ENCODE data around the gene OR6Y1.

OR6Y1 gene

DNA sequence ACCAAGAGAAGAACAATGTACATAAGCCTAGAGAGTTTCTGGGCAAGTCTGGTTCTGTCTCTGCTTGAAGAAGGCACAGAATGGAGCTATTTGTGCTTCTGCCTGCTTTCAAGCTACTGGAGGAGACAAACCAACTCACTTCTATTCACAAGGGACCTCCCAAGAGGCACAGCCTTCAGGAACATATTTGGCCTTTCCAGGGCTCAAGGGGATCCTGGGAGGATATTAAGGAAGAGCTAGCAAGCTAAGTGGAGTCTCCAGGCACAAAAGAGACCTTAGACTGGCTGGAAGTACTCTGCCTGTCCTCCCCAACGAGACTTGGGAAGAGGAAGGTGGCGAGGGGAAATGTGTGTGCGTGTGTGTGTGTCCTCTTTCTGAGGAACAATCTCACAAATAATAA lies at the start of gene OR6Y1:
Gene OR6Y1 (minus strand): TSS at position 54 of the 400 bp plus-strand sequence. CDS start 6,300 bp downstream, outside the sequence.
- no peaks in the 10 kb centered on the region for H3K27me3 ChIP-seq (ENCODE audit: low read depth, low read length)
- no peaks in the 10 kb centered on the region for H3K9me3 ChIP-seq (ENCODE audit: control insufficient read depth in 1 of 2, low read length in 2 of 2)
- no peak within 1 kb of the TSS for H3K27ac ChIP-seq (ENCODE audit: low read length)
- H3K36me3 ChIP-seq (ENCODE audit: control insufficient read depth in 1 of 2, insufficient read depth in 2 of 2, low read length in 2 of 2), result no peaks in the 10 kb centered on the region
- H3K4me1 ChIP-seq (ENCODE audit: control insufficient read depth in 1 of 2, insufficient read depth in 2 of 2, low read length in 2 of 2), result no peaks in the 10 kb centered on the region
- H3K4me3 ChIP-seq (ENCODE audit: low read depth in 1 of 2, low read length in 2 of 2), result no peak within 1 kb of the TSS

- no peak overlapping the region for H3K27ac ChIP-seq (ENCODE audit: low read length)
- peaks cover 0 to 17% of the 10 kb centered on the region in 2 donors for H3K9me3 ChIP-seq (ENCODE audit: control insufficient read depth in 1 of 2, low read length in 2 of 2)
- no peaks in the 10 kb centered on the region for H3K36me3 ChIP-seq (ENCODE audit: control insufficient read depth in 1 of 2, insufficient read depth in 2 of 2, low read length in 2 of 2)
- no peak overlapping the region for H3K4me3 ChIP-seq (ENCODE audit: low read depth in 1 of 2, low read length in 2 of 2)
- no peaks in the 10 kb centered on the region for H3K27me3 ChIP-seq (ENCODE audit: low read depth, low read length)
- H3K4me1 ChIP-seq (ENCODE audit: control insufficient read depth in 1 of 2, insufficient read depth in 2 of 2, low read length in 2 of 2), result no peaks in the 10 kb centered on the region
Measured at GRCh38 chr1:158600735-158601134, 46.5 kb upstream of the OR6Y1 start.

DNA sequence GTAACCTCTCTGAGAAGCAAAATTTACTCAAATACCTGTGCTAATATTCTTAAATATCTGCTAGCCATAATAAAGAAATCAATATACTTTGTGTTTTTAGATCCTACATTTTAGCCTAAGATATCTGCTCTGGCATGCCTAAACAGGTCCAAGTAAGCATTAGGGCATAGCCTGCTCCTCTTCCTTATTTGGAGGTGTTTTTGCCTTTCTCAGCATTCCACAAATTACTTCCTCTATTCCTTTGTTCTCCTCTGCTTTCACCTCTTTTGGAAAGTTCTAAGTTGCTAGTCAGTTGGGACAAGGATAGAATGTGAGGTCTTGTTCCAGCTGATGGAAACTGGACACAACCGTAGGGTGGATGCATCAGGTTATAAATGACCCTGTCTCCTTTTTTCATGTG lies 32.7 kb upstream of the OR6Y1 start:
- no peaks in the 10 kb centered on the region for H3K27me3 ChIP-seq (ENCODE audit: low read depth, low read length)
- H3K4me3 ChIP-seq (ENCODE audit: low read depth in 1 of 2, low read length in 2 of 2), result no peak overlapping the region
- H3K9me3 ChIP-seq (ENCODE audit: control insufficient read depth in 1 of 2, low read length in 2 of 2), result peaks cover 7 to 10% of the 10 kb centered on the region in 2 donors
- no peak overlapping the region for H3K27ac ChIP-seq (ENCODE audit: low read length)
- no peaks in the 10 kb centered on the region for H3K4me1 ChIP-seq (ENCODE audit: control insufficient read depth in 1 of 2, insufficient read depth in 2 of 2, low read length in 2 of 2)
- H3K36me3 ChIP-seq (ENCODE audit: control insufficient read depth in 1 of 2, insufficient read depth in 2 of 2, low read length in 2 of 2), result no peaks in the 10 kb centered on the region

DNA sequence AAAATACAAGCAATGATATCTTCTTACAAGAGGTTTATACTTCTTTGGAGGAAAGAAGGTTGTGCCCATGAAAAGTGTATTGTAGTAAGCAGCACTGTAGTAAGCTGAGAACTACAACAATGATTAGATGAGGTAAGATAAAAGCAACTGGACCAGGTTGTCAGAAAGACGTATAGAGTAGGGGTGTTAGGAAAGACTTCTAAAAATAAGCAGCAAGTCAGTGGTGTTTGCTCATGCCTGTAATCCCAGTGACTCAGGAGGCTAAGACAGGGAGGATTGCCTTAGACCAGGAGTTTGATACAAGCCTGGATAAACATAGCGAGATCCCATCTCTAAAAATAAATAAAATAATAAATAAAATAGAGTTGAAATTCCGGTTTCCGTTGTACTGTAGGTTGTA lies 29.8 kb upstream of the OR6Y1 start:
- peaks cover 7 to 10% of the 10 kb centered on the region in 2 donors for H3K9me3 ChIP-seq (ENCODE audit: control insufficient read depth in 1 of 2, low read length in 2 of 2)
- no peaks in the 10 kb centered on the region for H3K27me3 ChIP-seq (ENCODE audit: low read depth, low read length)
- no peaks in the 10 kb centered on the region for H3K36me3 ChIP-seq (ENCODE audit: control insufficient read depth in 1 of 2, insufficient read depth in 2 of 2, low read length in 2 of 2)
- H3K4me1 ChIP-seq (ENCODE audit: control insufficient read depth in 1 of 2, insufficient read depth in 2 of 2, low read length in 2 of 2), result no peaks in the 10 kb centered on the region
- no peak overlapping the region for H3K4me3 ChIP-seq (ENCODE audit: low read depth in 1 of 2, low read length in 2 of 2)
- H3K27ac ChIP-seq (ENCODE audit: low read length), result no peak overlapping the region

- no peak within 1 kb of the TSS for H3K27ac ChIP-seq (ENCODE audit: low read length)
- no peaks in the 10 kb centered on the region for H3K27me3 ChIP-seq (ENCODE audit: low read depth, low read length)
- H3K9me3 ChIP-seq (ENCODE audit: control insufficient read depth in 1 of 2, low read length in 2 of 2), result no peaks in the 10 kb centered on the region
- no peaks in the 10 kb centered on the region for H3K36me3 ChIP-seq (ENCODE audit: control insufficient read depth in 1 of 2, insufficient read depth in 2 of 2, low read length in 2 of 2)
- no peak within 1 kb of the TSS for H3K4me3 ChIP-seq (ENCODE audit: low read depth in 1 of 2, low read length in 2 of 2)
- H3K4me1 ChIP-seq (ENCODE audit: control insufficient read depth in 1 of 2, insufficient read depth in 2 of 2, low read length in 2 of 2), result no peaks in the 10 kb centered on the region
Measured at GRCh38 chr1:158579733-158580132, 25.5 kb upstream of the OR6Y1 start, which contains the start of gene OR10X1. Gene OR10X1, minus strand, starts transcription at chr1:158579899. Its CDS starts 0 bp downstream, at chr1:158579899.

GRCh38 chr1:158577561-158577960 lies 23.4 kb upstream of the OR6Y1 start:
- no peak overlapping the region for H3K27ac ChIP-seq (ENCODE audit: low read length)
- no peak overlapping the region for H3K4me3 ChIP-seq (ENCODE audit: low read depth in 1 of 2, low read length in 2 of 2)
- no peaks in the 10 kb centered on the region for H3K9me3 ChIP-seq (ENCODE audit: control insufficient read depth in 1 of 2, low read length in 2 of 2)
- no peaks in the 10 kb centered on the region for H3K27me3 ChIP-seq (ENCODE audit: low read depth, low read length)
- no peaks in the 10 kb centered on the region for H3K4me1 ChIP-seq (ENCODE audit: control insufficient read depth in 1 of 2, insufficient read depth in 2 of 2, low read length in 2 of 2)
- no peaks in the 10 kb centered on the region for H3K36me3 ChIP-seq (ENCODE audit: control insufficient read depth in 1 of 2, insufficient read depth in 2 of 2, low read length in 2 of 2)

DNA sequence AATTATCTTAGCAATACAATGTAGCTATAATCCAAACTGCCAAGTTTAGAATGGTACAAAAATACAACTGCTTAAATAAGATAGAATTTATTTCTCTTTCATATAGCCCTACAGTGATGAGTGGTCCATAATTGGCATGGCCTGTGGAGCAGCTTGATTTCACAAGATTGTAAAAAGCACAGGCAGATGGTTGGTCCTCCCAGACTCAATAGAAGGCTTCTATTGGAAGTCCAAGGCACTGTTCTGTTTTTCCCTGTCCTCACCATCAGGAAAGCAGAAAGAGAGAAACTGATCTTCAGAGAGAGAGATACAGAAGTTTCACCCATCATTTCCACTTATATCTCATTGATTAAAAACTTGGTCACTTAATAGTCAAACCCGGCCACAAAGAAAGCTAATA lies 18.0 kb upstream of the OR6Y1 start:
- H3K36me3 ChIP-seq (ENCODE audit: control insufficient read depth in 1 of 2, insufficient read depth in 2 of 2, low read length in 2 of 2), result no peaks in the 10 kb centered on the region
- H3K4me3 ChIP-seq (ENCODE audit: low read depth in 1 of 2, low read length in 2 of 2), result no peak overlapping the region
- H3K27me3 ChIP-seq (ENCODE audit: low read depth, low read length), result no peaks in the 10 kb centered on the region
- no peaks in the 10 kb centered on the region for H3K4me1 ChIP-seq (ENCODE audit: control insufficient read depth in 1 of 2, insufficient read depth in 2 of 2, low read length in 2 of 2)
- H3K27ac ChIP-seq (ENCODE audit: low read length), result no peak overlapping the region
- no peaks in the 10 kb centered on the region for H3K9me3 ChIP-seq (ENCODE audit: control insufficient read depth in 1 of 2, low read length in 2 of 2)

DNA sequence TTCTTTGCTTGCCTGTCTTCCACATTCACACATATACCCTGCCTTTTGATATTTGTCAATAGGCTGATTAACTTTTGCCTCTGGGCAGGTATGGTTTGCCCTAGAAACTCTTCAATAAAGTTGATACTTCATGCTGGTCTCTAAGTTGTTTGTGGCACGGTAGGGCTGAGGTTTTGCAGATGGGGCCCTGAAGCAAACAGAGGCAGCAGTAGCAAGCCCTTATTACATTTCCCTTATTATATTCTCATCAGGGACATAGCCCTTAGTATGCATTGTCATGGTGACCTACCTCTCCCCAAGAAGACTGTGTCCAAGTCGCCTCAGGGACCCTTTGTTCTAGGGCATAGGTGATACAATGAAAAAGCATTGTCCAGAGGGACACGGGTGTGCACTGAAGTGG lies 16.3 kb upstream of the OR6Y1 start, which contains the start of gene OR6P1:
Gene OR6P1 (minus strand): TSS at position 101 of the 400 bp plus-strand sequence. CDS start 6,976 bp downstream, outside the sequence.
- no peaks in the 10 kb centered on the region for H3K9me3 ChIP-seq (ENCODE audit: control insufficient read depth in 1 of 2, low read length in 2 of 2)
- H3K36me3 ChIP-seq (ENCODE audit: control insufficient read depth in 1 of 2, insufficient read depth in 2 of 2, low read length in 2 of 2), result no peaks in the 10 kb centered on the region
- H3K27me3 ChIP-seq (ENCODE audit: low read depth, low read length), result no peaks in the 10 kb centered on the region
- no peaks in the 10 kb centered on the region for H3K4me1 ChIP-seq (ENCODE audit: control insufficient read depth in 1 of 2, insufficient read depth in 2 of 2, low read length in 2 of 2)
- no peak within 1 kb of the TSS for H3K4me3 ChIP-seq (ENCODE audit: low read depth in 1 of 2, low read length in 2 of 2)
- H3K27ac ChIP-seq (ENCODE audit: low read length), result no peak within 1 kb of the TSS

- no peak overlapping the region for H3K4me3 ChIP-seq (ENCODE audit: low read depth in 1 of 2, low read length in 2 of 2)
- no peaks in the 10 kb centered on the region for H3K4me1 ChIP-seq (ENCODE audit: control insufficient read depth in 1 of 2, insufficient read depth in 2 of 2, low read length in 2 of 2)
- no peaks in the 10 kb centered on the region for H3K9me3 ChIP-seq (ENCODE audit: control insufficient read depth in 1 of 2, low read length in 2 of 2)
- no peaks in the 10 kb centered on the region for H3K36me3 ChIP-seq (ENCODE audit: control insufficient read depth in 1 of 2, insufficient read depth in 2 of 2, low read length in 2 of 2)
- H3K27me3 ChIP-seq (ENCODE audit: low read depth, low read length), result no peaks in the 10 kb centered on the region
- H3K27ac ChIP-seq (ENCODE audit: low read length), result no peak overlapping the region
Measured at GRCh38 chr1:158564608-158565007, 10.4 kb upstream of the OR6Y1 start.

- no peaks in the 10 kb centered on the region for H3K27me3 ChIP-seq (ENCODE audit: low read depth, low read length)
- no peaks in the 10 kb centered on the region for H3K36me3 ChIP-seq (ENCODE audit: control insufficient read depth in 1 of 2, insufficient read depth in 2 of 2, low read length in 2 of 2)
- H3K9me3 ChIP-seq (ENCODE audit: control insufficient read depth in 1 of 2, low read length in 2 of 2), result no peaks in the 10 kb centered on the region
- no peak overlapping the region for H3K27ac ChIP-seq (ENCODE audit: low read length)
- no peak overlapping the region for H3K4me3 ChIP-seq (ENCODE audit: low read depth in 1 of 2, low read length in 2 of 2)
- H3K4me1 ChIP-seq (ENCODE audit: control insufficient read depth in 1 of 2, insufficient read depth in 2 of 2, low read length in 2 of 2), result no peaks in the 10 kb centered on the region
Measured at GRCh38 chr1:158563853-158564252, 9.6 kb upstream of the OR6Y1 start.

DNA sequence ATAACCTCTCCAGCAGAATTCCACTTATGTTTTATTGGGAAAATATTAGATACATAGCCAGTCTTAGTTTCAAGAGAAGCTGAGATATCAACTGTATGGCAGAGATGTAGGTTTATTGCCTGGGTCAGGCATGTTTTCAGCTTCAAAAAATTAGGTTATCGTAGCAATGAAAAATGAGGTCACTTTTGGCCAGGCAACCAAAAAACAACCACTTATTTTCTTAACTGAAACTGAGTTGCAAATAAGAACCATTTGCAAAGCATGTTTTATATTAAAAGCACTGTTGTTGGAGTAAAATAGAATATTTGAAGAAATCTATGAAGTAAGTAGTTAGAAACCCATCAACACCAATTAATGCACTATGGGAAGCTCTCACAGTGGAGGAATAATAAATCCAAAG lies 5.5 kb upstream of the OR6Y1 start:
- Histone ChIP-seq H3K27me3 (ENCODE audit: low read depth, low read length) (no peaks in the 10 kb centered on the region), H3K27ac (ENCODE audit: low read length) (no peak overlapping the region), H3K4me1 (ENCODE audit: control insufficient read depth in 1 of 2, insufficient read depth in 2 of 2, low read length in 2 of 2) (no peaks in the 10 kb centered on the region), H3K36me3 (ENCODE audit: control insufficient read depth in 1 of 2, insufficient read depth in 2 of 2, low read length in 2 of 2) (no peaks in the 10 kb centered on the region), H3K9me3 (ENCODE audit: control insufficient read depth in 1 of 2, low read length in 2 of 2) (no peaks in the 10 kb centered on the region), H3K4me3 (ENCODE audit: low read depth in 1 of 2, low read length in 2 of 2) (no peak overlapping the region)

GRCh38 chr1:158552296-158552695 lies 1.9 kb downstream of the OR6Y1 start:
- Histone ChIP-seq H3K27ac (ENCODE audit: low read length) (no peak overlapping the region), H3K36me3 (ENCODE audit: control insufficient read depth in 1 of 2, insufficient read depth in 2 of 2, low read length in 2 of 2) (no peaks in the 10 kb centered on the region), H3K4me1 (ENCODE audit: control insufficient read depth in 1 of 2, insufficient read depth in 2 of 2, low read length in 2 of 2) (no peaks in the 10 kb centered on the region), H3K9me3 (ENCODE audit: control insufficient read depth in 1 of 2, low read length in 2 of 2) (no peaks in the 10 kb centered on the region), H3K4me3 (ENCODE audit: low read depth in 1 of 2, low read length in 2 of 2) (no peak overlapping the region), H3K27me3 (ENCODE audit: low read depth, low read length) (no peaks in the 10 kb centered on the region)

Data from muscle layer of duodenum (tissue), 2 donors.